Measurements from ENCODE around the gene CDH26. TPM values are rescaled to one million over a fixed set of nuclear protein-coding genes. Genes with fewer than 3 reads are reported as not detected.

The CDH26 gene
- total and polyA plus RNA-seq, 12 donors, result 0.34 to 2.4 (median 0.89) TPM

GRCh38 chr20:59920944-59921343, 37.3 kb upstream of the CDH26 start:
- Histone ChIP-seq H3K36me3 (no peaks in the 10 kb centered on the region), H3K4me3 (no peak overlapping the region), H3K9me3 (no peaks in the 10 kb centered on the region), H3K27ac (no peak overlapping the region), H3K4me1 (no peaks in the 10 kb centered on the region), H3K27me3 (no peaks in the 10 kb centered on the region)
- TF ChIP-seq, protein P1, sequence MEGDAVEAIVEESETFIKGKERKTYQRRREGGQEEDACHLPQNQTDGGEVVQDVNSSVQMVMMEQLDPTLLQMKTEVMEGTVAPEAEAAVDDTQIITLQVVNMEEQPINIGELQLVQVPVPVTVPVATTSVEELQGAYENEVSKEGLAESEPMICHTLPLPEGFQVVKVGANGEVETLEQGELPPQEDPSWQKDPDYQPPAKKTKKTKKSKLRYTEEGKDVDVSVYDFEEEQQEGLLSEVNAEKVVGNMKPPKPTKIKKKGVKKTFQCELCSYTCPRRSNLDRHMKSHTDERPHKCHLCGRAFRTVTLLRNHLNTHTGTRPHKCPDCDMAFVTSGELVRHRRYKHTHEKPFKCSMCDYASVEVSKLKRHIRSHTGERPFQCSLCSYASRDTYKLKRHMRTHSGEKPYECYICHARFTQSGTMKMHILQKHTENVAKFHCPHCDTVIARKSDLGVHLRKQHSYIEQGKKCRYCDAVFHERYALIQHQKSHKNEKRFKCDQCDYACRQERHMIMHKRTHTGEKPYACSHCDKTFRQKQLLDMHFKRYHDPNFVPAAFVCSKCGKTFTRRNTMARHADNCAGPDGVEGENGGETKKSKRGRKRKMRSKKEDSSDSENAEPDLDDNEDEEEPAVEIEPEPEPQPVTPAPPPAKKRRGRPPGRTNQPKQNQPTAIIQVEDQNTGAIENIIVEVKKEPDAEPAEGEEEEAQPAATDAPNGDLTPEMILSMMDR (IDR thresholded peaks at IDR 0.05), result no peak
- DNase-seq (no peak), ATAC-seq (no peak)
- intact Hi-C loops (cut with DNase I), result no loop called here

GRCh38 chr20:59923514-59923913, 34.7 kb upstream of the CDH26 start:
- Histone ChIP-seq H3K4me1 (no peaks in the 10 kb centered on the region), H3K27me3 (no peaks in the 10 kb centered on the region), H3K9me3 (no peaks in the 10 kb centered on the region), H3K4me3 (no peak overlapping the region), H3K27ac (no peak overlapping the region), H3K36me3 (no peaks in the 10 kb centered on the region)
- 95% methylated on average over 1 of the region's 1 CpG for WGBS, 2 donors
- no peak for DNase-seq
- TF ChIP-seq, protein P1 (IDR thresholded peaks at IDR 0.05), result no peak
- intact Hi-C loops (cut with DNase I), result no loop called here
- ATAC-seq, result no peak

GRCh38 chr20:59925359-59925758, 32.9 kb upstream of the CDH26 start:
- DNase-seq (no peak), ATAC-seq (no peak)
- TF ChIP-seq, protein P1 (IDR thresholded peaks at IDR 0.05), result no peak
- 90 to 100% methylated on average over 1 of the region's 1 CpG for WGBS, 2 donors
- H3K27me3 ChIP-seq, result no peaks in the 10 kb centered on the region
- H3K4me1 ChIP-seq, result no peaks in the 10 kb centered on the region
- no peak overlapping the region for H3K4me3 ChIP-seq
- no peak overlapping the region for H3K27ac ChIP-seq
- H3K36me3 ChIP-seq, result no peaks in the 10 kb centered on the region
- H3K9me3 ChIP-seq, result no peaks in the 10 kb centered on the region
- intact Hi-C loops (cut with DNase I), result no loop called here

DNA sequence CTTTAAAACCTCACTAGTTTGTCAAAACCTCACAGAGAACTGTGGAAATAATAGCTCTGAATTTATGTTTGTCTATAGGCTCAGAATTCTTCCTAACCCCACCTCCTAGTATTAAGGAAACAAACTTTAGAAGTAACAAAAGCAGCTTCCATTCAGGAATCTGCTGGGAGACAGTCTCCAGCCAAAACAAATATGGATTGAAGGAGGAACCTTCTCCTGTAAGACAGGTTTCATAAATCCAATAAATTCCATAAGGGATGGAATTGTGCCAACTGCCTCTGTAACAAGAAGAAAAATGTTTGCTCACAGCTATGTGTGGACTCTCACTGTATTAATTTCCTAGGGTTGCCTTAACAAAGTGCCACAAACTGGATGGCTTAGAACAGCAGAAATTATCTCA, 32.3 kb upstream of the CDH26 start:
- H3K27ac ChIP-seq, result no peak overlapping the region
- no peaks in the 10 kb centered on the region for H3K36me3 ChIP-seq
- TF ChIP-seq, protein P1 (IDR thresholded peaks at IDR 0.05), result no peak
- H3K4me1 ChIP-seq, result no peaks in the 10 kb centered on the region
- DNase-seq (no peak), ATAC-seq (no peak)
- no peaks in the 10 kb centered on the region for H3K27me3 ChIP-seq
- intact Hi-C loops (cut with DNase I), result no loop called here
- no peaks in the 10 kb centered on the region for H3K9me3 ChIP-seq
- H3K4me3 ChIP-seq, result no peak overlapping the region
